ENCODE measurements around the gene NTNG2.

NTNG2 gene

DNA sequence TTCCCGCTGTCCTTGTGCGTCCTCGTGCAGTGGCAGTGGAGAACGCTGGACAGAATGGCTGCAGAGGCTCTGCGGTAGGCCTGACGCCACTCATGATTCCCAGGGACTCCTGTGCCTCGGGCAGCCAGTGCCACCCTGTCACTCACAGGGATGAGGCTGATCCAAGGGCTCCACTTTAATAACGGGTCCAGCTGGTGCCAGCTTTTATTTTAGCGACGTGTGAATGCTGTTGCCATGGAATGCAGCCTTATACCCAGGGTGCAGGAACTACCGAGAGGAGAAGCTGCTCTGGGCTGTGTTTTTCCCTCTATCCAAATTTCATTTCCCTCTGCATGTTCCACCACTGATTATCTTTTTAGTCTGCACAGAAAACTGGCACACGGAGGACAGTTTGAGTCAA is 15.8 kb upstream of the NTNG2 start:
- no peak overlapping the region for H3K4me3 ChIP-seq (ENCODE audit: low read length)
- TF ChIP-seq, protein P1, sequence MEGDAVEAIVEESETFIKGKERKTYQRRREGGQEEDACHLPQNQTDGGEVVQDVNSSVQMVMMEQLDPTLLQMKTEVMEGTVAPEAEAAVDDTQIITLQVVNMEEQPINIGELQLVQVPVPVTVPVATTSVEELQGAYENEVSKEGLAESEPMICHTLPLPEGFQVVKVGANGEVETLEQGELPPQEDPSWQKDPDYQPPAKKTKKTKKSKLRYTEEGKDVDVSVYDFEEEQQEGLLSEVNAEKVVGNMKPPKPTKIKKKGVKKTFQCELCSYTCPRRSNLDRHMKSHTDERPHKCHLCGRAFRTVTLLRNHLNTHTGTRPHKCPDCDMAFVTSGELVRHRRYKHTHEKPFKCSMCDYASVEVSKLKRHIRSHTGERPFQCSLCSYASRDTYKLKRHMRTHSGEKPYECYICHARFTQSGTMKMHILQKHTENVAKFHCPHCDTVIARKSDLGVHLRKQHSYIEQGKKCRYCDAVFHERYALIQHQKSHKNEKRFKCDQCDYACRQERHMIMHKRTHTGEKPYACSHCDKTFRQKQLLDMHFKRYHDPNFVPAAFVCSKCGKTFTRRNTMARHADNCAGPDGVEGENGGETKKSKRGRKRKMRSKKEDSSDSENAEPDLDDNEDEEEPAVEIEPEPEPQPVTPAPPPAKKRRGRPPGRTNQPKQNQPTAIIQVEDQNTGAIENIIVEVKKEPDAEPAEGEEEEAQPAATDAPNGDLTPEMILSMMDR (IDR thresholded peaks at IDR 0.05; ENCODE audit: insufficient read depth, low read depth, low read length, missing control alignments) = no peak
- DNase-seq (ENCODE audit: low read depth) = no peak

DNA sequence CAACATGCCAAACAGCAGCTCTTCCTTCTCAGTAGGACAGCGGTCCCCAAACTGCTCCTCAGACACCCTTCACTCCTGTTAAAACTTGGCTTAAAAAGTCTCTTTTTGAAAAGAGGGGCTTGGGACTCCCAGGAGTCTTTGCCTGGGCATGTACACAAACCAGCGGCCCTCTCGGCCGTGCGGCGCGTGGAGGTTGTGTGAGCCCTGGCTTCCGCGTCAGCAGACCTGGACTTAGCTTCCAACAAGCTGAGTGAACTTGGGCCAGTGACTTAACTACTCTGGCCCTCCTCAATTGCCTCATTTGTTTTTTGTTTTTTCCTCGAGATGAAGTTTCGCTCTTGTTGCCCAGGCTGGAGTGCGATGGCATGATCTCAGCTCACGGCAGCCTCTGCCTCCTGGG is 15.3 kb upstream of the NTNG2 start:
- no peak for DNase-seq (ENCODE audit: low read depth)
- TF ChIP-seq, protein P1 (IDR thresholded peaks at IDR 0.05; ENCODE audit: insufficient read depth, low read depth, low read length, missing control alignments) = no peak
- H3K4me3 ChIP-seq (ENCODE audit: low read length) = no peak overlapping the region

- DNase-seq (ENCODE audit: low read depth) = no peak
- TF ChIP-seq, protein P1 (IDR thresholded peaks at IDR 0.05; ENCODE audit: insufficient read depth, low read depth, low read length, missing control alignments) = no peak
- no peak overlapping the region for H3K4me3 ChIP-seq (ENCODE audit: low read length)
These were observed 14.5 kb upstream of the NTNG2 start for GRCh38 chr9:132147331-132147730.

- H3K4me3 ChIP-seq (ENCODE audit: low read length) = no peak overlapping the region
- no peak for DNase-seq (ENCODE audit: low read depth)
- TF ChIP-seq, protein P1 (IDR thresholded peaks at IDR 0.05; ENCODE audit: insufficient read depth, low read depth, low read length, missing control alignments) = no peak
These were observed 14.0 kb upstream of the NTNG2 start for GRCh38 chr9:132147839-132148238.

DNA sequence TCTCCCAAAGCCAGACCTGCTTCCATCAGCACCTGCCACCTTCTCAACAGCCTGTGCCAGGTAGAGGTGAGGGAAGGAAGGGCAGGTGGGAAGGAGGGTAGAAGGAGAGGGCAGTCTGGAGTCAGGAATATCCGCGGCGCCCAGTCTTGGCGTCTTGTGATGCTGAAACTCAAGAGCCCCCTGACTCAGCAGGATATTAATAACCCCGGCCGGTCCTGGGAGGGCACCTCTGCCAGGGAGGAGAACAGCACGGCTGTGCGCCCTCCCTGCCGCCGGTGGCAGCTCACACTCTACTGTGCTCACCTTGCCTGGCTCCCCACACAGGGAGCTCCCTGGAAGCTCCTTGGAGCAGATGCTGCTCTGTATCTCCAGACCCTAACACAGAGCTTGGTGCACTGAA is 11.6 kb upstream of the NTNG2 start:
- H3K4me3 ChIP-seq (ENCODE audit: low read length) = no peak overlapping the region
- DNase-seq (ENCODE audit: low read depth) = no peak
- TF ChIP-seq, protein P1 (IDR thresholded peaks at IDR 0.05; ENCODE audit: insufficient read depth, low read depth, low read length, missing control alignments) = no peak

DNA sequence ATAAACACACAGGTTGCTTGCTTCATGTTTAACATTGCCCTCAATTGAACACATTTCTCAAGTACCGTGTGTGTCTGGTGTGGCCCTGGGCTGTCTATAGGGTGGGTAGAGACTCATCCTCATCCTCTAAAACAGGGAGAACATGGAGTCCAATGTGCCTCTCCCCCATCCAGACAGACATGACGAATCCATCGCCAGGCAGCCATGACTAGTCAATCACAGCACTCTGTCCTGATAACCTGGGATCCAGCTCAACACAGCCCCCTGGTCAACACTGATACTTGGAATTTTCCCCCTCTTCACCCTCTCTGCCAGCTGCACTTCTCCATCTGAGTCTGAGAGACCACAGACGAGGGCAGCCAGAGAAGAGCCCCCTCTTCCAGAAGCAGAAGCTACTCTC is 10.7 kb upstream of the NTNG2 start:
- H3K4me3 ChIP-seq (ENCODE audit: low read length) = no peak overlapping the region
- TF ChIP-seq, protein P1 (IDR thresholded peaks at IDR 0.05; ENCODE audit: insufficient read depth, low read depth, low read length, missing control alignments) = no peak
- no peak for DNase-seq (ENCODE audit: low read depth)

GRCh38 chr9:132152231-132152630 is 9.6 kb upstream of the NTNG2 start:
- DNase-seq (ENCODE audit: low read depth) = no peak
- TF ChIP-seq, protein P1 (IDR thresholded peaks at IDR 0.05; ENCODE audit: insufficient read depth, low read depth, low read length, missing control alignments) = no peak
- H3K4me3 ChIP-seq (ENCODE audit: low read length) = no peak overlapping the region

Data from epithelial cell of esophagus (primary cell).